Measurements from ENCODE around the gene FARP1.

DNA sequence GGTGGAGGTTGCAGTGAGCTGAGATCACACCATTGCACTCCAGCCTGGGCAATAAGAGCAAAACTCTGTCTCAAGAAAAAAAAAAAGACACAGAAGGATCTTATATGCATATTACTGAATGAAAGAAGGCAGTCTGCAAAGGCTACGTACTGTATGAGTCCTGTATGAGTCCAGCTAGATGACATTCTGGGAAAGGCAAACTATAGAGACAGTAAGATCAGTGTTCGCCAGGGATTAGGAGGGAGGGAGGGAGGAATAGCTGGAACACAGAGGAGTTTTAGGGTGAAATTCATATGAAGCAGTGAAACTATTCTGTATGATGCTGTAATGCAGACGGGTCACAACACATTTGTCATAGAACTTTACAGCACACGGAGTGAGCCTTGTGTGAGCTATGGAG is 200.1 kb downstream of the FARP1 start:
- TF ChIP-seq CTCF (IDR thresholded peaks at IDR 0.05; ENCODE audit: insufficient read depth, low read length, poor library complexity, severe bottlenecking): no peak
- no peak for TF ChIP-seq EZH2phosphoT487 (conservative IDR thresholded peaks at IDR 0.05; ENCODE audit: low read length)

Measured in SU-DHL-6 (cell line).